H4 (cell line): ENCODE results near the gene RGL1. TPM values are rescaled to one million over a fixed set of nuclear protein-coding genes. Genes with fewer than 3 reads are reported as not detected.
"Not testable (repeated sequence)": the region's sequence is repeated elsewhere in the genome, so short reads cannot be mapped to it uniquely, and the experiment has no call there.

Source experiments
- DNase-seq: peaks from one replicate; pipeline ENCODE4 v3.0.0-alpha.2; 2015; ENCODE audit warnings: low spot score
- total RNA-seq: library from RNA; depleted of rRNA; stranded (reverse); fragments of >200 nt; shearing (Covaris generic); gene quantifications from 2 replicates; pipeline ENCODE4 v1.2.3, GENCODE V29; 2014

RGL1 gene
- total RNA-seq, 1 experiment from 2014 or later = 18.7 TPM

DNA sequence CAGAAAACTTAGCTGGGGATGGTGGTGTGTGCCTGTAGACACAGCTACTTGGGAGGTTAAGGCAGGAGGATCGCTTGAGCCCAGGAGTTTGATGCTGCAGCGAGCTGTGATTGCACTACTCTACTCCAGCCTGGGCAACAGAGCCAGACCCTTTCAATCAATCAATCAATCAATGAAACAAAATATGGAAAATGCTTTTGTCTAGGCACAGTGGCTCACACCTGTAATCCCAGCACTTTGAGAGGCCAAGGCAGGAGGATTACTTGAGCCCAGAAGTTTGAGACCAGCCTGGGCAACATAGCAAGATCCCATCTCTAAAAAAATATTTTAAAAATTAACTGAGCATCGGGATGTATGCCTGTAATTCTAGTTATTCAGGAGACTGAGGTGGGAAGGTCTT lies 19.0 kb upstream of the RGL1 start:
- not testable (repeated sequence) for DNase-seq

DNA sequence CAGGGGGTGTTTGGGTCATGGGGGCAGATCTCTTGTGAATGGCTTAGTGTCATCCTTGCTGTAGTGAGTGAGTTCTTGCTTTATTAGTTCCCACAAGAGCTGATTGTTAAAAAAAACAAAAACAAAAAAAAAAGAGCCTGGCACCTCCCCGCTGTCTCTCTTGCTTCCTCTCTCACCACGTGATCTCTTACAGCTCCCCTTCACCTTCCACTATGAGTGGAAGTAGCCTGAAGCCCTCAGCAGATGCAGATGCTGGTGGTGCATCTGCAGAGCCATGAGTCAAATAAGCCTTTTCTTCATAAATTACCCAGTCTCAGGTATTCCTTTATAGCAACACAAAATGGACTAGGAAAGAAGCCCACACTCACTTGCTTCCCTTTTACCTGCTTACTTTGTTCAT lies 17.2 kb upstream of the RGL1 start:
- no peak for DNase-seq

DNA sequence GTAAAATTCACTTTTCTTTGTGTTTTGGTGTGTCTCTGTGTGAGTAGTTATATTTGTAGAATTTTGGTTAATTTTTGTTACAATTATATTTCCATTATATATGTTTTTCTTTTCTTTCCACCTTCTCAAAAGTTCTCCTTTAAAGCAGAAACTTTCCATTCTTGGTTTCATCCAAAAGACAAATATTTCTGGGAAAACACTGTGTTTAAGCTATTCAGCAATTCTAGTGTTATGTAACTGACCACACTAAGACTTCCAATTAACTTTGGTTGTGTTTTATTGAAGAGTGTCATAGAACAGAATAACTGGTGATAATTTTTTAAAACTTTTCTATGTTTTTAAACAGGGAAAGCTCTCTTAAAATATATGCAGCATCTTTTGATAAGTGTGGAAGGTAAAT lies 13.6 kb upstream of the RGL1 start:
- no peak for DNase-seq

DNA sequence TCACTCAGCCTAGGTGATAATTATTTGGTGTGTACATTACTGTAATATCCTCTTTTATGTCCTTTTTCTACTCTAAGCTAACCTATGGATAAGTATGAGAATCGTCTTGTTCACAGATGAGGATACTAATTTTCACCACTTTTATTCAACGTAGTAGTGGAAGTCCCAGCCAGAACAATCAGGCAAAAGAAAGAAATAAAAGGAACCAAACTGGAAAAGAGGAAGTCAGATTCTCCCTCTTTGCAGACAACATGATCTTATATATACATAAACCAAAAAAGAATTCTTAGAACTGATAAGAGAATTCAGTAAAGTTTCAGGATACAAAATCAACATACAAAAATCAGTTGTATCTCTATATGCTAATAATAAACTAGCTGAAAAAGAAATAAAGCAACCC lies 12.6 kb upstream of the RGL1 start:
- no peak for DNase-seq

DNA sequence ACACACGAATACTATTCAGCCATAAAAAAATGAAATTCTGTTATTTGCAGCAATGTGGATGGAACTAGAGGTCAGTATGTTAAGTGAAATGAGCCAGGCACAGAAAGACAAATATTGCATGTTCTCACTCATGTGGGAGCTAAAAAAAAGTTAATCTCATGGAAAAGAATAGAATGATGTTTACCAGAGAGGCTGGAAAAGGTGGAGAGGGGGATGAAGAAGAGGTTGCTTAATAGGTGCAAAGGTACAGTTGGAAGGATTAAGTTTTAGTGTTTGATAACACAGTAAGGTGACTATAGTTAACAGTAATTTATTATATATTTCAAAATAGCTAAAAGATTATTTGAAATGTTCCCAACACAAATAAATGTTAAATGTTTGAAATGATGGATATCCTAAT lies 10.8 kb upstream of the RGL1 start:
- no peak for DNase-seq

DNA sequence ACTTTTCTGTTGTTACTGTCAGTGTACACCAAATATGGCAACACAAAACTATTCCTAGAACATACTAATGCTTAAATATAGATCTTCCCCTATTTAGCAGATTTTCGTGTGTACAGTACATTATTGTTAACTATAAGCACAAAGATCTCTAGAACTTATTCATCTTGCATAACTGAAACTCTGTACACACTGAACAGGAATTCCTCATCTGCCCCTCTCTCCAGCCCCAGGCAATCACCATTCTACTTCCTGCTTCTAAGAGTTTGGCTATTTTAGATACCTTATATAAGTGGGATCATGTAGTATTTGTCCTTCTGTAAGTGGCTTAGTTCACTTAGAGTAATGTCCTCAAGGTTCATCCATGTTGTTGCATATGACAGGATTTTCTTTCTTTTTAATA lies 4.5 kb upstream of the RGL1 start:
- DNase-seq = no peak

DNA sequence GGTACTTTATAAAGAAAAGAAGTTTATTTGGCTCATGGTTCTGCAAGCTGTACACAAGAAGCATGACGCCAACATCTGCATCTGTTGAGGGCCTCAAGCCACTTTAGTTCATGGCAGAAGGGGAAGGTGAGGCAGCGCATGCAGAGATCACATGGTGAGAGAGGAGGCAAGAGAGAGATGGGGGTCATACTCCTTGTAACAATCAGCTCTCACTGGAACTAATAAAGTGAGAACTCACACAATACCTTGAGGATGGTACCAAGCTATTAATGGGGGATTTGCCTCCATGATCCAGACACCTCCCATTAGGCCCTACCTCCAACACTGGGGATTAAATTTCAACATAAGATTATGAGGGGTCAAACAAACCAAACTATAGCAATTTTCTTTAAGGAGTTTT lies 3.3 kb upstream of the RGL1 start:
- DNase-seq = no peak

DNA sequence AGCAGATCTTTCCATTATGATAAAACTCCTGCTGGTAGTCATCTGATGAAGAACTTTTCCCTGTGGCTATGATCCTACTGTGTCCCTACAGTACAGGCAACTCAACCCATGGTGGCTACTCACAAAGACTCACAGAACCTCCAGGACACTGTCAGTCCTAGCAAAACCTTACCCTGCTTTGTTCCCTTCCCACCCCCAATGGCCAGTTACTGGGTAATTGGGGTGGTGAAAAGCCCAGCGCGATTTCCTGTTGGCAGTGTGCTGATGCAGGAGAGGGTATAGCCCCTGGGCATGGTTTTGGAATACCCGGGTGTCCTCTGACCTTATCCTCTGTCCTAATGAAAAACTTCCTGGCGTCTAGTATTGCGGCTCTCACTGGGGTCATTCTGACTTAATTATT lies 533 bp upstream of the RGL1 start:
- no peak for DNase-seq

DNA sequence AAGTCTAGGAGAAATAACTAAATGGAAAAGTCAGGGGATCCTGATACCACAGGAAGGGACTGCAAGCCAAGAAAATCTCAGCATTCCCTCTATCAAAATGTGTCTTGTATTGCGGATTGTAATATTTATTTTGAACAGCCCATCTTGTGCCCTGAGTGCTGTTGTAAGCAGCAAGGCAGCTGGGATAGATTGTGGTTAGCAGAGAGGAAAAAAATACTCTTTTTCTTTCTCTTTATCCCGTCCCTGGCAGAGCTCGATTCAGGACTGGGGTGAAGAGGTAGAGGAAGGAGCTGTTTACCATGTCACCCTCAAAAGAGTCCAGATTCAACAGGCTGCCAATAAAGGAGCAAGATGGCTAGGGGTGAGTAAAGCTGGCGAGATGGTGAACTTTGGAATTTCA lies 1.2 kb downstream of the RGL1 start:
- no peak for DNase-seq

DNA sequence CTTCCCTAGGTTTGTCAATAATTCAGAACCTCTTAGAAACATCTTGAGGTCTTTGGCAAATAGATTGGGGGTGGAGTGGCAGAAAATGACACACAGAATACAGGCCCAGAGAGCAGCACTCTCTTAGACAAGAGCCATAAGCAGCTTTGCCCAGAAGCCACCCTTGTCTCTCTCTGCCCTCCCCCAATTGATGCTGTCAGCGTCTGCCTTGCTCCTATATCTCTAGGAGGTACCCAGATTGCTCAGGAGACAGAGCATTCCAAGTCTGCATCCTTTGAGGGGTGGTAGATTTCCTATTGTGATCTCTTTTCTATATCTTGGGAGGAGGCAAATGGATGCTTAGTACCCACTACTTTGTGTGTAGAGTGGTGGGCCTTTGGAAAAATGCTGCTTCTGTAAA lies 1.8 kb downstream of the RGL1 start:
- no peak for DNase-seq

DNA sequence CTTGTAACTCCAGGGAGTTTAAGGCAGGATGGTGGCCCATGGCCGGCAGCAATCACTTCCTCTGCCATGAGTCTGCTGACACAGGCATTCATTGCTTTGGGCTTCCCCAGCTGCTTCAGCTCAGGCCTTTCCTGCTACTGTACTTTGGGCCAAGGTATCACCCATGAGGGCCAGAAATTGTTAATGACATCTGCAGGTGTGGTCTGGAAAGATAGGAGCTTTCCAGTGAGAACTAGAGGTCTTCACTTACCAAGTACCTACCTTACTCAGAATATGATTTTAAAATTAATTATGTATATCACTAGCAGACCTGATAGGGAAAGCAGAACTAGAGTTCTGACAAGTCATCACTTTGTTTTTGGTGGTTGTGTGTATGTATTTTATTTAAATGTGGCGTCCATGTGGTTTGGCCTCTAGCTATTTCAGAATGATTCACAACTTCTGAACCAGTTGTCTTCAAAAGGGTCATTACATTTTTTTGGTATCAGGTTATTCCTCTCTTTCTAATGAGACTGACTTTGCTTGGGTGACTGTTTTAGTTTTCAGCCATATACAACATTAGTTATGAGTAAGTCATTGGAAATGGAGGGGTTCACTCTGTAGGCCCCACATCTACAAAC lies 2.7 kb downstream of the RGL1 start:
- DNase-seq = no peak

DNA sequence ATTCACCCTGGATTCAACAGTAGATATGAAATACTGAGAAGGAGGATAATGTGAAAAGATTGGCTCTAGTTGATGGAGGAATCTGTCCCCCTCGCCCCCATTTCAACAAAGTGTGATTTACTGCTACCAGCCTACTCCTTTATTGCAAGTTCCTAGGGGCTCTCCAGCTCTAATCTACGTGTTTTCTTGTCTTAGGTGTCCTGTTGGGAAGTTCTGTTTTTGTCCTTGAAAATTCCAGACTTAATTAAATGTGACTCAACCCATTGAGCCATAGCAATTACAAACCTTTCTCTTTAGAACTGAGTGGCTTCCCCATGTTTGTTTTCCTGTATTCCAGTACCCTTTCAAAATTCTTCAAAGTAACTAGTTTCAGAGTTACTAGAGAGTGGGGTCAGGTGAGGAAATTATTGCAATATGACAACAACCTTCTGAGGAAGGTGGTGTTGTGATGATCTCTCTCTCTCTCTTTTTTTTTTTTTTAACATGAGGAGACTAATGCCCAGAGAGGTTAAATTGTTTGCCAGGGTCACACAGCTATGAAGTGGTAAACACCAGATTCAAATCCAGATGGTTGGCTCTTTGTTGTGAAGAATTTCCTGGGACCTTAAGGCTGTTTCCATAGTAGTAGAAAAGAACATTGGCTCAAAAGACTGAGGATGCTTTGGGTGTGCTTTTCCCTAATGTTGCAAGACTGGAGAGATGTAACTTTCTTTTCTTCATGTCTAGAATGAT lies 3.5 kb downstream of the RGL1 start:
- DNase-seq = no peak

DNA sequence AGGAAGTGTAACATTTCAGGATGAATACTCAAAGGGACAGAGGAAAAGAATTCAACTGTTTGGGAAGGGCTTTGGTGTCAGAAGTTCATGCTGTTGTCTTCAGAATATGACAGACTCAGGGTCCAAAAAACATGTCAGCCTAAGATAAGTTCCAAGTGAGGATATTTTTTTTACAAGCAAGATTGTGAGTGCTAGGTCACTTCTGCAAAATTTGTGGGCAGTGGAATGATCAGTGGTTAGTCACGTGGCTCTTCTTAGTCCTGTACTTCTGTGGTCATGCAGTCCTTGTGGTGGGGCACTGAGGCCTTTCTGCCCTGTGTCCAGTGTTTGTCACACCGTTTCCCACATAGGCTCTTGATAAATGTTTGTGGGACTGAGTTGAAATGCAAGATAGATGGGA lies 5.2 kb downstream of the RGL1 start:
- DNase-seq = no peak

DNA sequence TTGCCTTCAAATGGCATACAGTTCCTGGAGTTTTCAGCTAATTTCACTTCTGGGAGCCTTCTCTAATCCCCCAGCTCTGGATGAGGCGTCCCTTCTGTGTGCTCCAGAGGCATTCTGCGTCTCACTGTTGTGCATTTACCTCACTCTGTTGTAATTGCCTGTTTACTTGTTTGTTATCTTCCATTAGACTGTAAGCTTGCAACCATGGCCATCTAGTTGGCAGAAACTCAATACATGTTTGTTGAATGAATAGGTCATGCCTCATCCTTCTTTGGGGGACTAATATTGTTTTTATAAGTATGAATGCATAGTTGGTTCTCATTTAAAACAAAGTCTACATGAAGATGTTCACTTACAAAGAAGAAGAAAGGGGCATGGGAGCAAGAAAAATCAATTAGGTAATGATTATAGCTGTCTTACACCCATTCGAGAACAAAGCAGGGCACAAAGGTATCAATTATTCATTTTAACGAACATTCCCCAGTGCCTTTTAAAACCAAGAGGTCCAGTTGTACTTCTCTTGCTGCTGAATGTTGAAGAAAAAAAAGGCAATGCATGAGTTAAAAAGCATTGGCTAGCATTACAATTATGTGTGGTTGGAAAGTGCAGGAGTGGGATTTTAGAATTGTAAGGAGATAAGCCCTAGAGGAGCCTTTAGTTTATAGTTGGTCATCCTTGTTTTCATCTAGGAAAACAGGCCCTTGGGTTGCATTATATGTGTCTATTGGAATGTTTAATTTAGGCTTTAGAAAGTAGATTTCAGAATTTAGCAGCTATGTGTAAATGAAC lies 6.0 kb downstream of the RGL1 start:
- DNase-seq = no peak

DNA sequence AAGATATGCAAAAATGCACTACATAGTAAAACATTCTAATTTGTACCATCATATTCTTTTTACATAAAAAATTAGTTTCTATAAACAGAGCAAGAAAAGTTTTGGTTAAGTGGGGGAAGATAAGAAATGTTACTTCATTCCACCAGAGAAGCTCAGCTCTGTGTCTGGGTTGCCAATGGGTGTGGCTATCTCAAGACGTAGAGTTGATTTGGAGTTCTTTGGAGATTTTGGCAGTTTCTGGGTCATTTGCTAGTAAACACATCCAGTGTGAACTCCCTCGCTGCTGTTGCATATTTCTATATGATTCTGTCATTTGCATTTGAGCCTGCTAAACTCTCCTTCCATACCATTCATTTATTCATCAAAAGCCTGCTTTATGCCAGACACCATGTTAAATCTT lies 7.2 kb downstream of the RGL1 start:
- DNase-seq = no peak

DNA sequence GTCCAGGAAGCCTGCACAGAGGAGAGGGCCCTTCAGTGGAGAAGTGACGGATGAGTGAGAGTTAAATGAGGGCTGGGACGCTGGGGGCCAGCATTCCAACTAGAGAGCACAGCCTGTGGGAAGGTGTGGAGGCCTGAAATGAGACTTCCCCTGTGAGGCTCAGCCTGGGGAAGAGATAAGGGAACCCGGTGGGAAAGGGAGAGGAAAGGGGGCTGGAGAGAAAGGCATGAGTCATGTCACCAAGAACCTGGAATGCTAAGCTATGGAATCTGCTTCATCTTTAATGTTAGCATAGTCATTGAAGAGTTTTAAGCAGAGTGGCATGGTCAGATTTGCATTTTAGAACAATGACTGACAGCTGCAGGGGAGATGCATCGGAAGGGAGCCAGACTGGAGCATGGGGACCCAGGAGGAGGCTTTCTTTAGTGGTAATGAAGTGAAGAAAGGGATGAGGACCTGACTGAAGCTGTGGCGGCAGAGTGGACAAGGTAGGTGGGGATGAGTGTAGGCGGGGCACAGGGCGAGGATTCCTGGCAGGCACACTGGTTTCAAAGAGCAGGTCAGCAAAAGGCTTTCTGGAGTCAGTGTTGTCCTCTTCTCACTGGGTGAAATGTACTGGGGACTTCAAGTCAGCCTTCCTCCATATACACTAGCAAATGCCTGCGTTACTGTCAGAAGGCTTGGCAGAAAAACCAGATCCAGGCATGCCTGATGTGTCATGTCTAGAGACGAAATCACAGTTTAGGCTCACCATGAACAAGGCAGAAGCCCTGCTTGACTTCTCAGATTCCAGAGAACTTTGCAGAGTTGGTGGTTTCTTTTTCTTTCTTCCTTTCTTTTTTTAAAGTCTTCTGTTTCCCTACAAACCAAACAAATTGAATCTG lies 8.0 kb downstream of the RGL1 start:
- DNase-seq = no peak

DNA sequence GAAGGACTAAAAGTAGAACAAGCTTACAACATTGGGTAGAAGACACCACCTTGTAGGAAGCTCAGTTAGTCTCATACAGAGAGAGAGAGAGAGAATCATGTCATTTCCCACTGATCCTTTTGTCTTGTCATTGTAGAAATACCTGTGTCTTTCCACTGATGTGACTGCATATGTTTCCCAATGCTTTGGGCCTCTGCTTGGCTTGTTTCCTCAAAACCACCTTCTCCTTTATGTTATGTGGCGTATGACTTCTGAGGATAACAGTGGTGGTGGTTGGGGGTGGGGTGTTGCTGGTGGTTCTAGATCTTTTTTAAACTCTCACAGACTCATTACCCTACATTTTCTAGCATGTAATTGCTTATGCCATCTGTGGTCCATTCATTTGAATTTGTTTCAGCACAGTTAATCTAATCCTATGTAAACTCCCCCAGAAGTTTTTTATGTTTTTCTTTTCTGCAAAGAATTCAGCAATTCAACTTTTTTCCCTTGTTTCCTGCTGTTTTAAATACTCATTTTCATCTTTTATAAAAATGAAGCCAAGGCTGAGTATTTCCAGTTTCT lies 9.3 kb downstream of the RGL1 start:
- no peak for DNase-seq

DNA sequence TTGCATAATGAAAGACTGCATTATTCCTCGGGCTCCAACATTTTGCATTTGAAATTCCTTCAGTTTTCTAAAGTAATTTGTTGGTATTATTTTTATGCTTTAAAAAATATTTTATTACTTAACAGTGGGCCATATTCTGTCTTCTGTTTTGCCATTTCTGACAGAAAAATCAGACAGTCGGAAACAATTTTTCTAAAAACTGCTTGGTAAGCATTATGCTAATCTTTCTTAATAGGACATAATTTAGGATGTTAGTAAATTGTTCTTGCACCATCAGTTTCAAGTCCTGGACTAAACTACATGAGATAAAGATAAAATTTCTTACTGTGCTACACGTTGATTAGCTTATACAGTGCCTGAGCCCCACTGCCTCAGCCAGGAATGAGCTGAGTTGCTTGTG lies 11.2 kb downstream of the RGL1 start:
- no peak for DNase-seq

DNA sequence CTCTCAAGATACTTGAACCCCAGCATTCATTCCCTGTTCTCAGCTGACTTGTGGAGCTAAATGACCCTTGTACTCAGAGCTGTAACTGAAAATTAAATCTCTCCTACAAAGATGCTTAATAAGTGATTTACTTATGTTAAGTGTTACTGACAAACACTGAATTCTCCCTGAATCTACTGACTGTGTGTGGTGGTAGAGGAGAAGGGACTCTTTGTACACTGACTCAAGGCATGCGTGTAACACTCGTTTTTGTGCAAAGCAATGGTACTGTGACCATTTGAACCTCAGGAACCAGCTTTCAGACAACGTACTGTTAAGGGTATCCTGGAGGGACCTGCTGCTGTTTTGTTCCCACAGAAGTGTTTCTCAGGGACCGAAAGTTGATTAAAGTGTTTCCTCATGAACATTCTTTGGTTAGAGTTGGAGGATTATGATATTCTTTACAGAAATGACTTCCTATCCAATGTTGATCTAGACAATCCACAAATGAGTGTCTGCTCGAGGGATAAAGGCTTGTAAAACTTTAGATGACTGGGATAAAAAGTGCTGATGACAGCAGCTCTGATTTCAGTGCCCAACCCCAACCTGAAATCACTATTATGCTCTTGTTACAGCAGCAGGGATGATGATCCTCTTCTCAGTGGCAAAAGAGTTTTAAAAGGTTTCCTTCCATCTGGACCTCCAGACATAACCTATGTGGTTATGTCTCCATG lies 12.8 kb downstream of the RGL1 start:
- DNase-seq = no peak

DNA sequence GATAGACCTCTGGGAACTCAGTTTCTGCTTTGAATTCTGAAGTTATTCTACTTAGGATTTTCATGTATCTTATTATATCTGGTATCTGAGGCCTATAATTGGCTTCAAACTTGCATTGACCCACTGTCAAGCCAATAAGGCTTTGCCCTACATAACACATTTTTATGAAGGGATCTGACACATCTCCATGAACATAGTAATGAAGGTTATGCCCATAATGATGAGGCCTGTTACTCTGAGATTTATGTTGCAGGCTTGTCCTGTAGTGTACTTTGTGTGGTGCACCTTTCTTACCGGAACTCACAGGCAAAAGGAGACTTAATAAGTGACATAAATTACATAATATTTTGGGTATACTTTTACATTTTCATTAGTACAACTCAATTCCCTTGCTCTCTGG lies 14.1 kb downstream of the RGL1 start:
- no peak for DNase-seq

DNA sequence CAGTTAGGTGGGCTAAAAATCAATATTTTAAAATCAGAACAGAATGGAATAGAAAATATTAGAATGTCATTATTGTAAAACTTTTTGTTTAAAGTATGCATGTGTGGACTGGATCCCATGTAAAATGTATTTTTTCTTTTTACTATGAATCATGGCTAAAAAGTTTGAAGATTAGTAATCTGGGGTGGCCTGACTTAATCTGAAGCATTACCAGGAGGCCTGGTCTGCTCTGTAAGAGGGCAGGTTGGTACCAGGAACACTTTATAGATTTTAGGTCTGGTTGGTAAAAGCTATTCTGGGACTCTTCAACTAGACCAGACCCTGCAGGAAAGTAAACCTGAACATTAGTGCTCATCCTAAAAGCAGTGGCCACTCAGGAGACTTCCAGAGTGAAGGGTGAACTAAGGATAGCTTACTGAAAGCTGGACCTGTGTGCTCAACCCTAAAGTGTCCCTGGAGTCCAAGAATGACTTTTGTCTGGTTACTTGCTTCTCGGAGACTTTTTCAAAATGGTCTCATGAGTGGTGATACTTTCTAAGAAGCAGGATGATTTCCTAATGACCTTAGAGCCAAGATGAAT lies 16.5 kb downstream of the RGL1 start:
- no peak for DNase-seq
